Body of pancreas (tissue), 4 donors: ENCODE data around the gene IL1A.

Experiments
- POLR2A ChIP-seq, 3 donors: fragments of 450-650 bp; IDR thresholded peaks; one replicate each; pipeline ENCODE4 v1.6.1; 2016; ENCODE audit warnings: antibody characterized with exemption in 3 of 3, mild to moderate bottlenecking in 2 of 3
- TF ChIP-seq, protein P1 (sequence below), 7 experiments: fragments of 450-650 bp in 4 of 7; fragments of 200-600 bp in 3 of 7; sonication (generic) in 3 of 7; IDR thresholded peaks; one replicate each; pipeline ENCODE4 v1.5.1; 2016 to 2019; ENCODE audit warnings: antibody characterized with exemption in 7 of 7

DNA sequence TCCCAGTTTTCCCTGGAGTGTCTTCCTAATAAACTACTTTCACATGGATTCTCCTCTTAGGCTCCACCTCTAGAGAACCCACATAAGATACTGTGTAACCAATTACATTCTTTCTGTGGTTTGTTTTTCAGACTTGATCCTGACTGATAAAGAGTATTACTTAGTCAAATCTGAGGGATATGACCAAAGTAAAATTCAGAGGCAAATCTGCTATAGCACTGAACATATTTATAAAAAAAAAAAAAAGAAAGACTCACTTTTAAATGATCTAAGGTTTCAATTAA, 33.8 kb downstream of the IL1A start:
- TF ChIP-seq, protein P1, sequence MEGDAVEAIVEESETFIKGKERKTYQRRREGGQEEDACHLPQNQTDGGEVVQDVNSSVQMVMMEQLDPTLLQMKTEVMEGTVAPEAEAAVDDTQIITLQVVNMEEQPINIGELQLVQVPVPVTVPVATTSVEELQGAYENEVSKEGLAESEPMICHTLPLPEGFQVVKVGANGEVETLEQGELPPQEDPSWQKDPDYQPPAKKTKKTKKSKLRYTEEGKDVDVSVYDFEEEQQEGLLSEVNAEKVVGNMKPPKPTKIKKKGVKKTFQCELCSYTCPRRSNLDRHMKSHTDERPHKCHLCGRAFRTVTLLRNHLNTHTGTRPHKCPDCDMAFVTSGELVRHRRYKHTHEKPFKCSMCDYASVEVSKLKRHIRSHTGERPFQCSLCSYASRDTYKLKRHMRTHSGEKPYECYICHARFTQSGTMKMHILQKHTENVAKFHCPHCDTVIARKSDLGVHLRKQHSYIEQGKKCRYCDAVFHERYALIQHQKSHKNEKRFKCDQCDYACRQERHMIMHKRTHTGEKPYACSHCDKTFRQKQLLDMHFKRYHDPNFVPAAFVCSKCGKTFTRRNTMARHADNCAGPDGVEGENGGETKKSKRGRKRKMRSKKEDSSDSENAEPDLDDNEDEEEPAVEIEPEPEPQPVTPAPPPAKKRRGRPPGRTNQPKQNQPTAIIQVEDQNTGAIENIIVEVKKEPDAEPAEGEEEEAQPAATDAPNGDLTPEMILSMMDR (IDR thresholded peaks at IDR 0.05): no peak
- no peak for TF ChIP-seq POLR2A (IDR thresholded peaks at IDR 0.05)
